ENCODE results near the gene TMX4.

The TMX4 gene

DNA sequence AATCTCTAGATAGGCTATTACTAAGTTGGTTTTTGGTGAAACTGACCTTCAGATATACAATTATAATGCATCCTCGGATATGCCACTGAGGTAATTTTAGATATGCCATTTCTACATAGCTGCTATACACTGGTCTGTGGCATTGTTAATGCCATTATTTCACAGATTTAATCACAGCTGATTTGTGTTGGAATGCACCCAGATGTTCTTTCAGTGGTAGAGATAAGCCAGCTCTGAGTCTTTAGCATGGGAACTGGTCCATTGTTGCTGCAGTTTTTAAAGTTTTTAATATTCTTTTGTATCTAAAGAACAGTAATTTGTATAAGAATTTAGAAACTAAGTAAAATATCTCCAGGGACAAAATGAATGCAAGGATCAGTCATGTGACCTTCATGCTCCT, 6.8 kb downstream of the TMX4 start:
- no peak for DNase-seq

GRCh38 chr20:8008733-8009132, 10.8 kb downstream of the TMX4 start:
- DNase-seq: no peak

GRCh38 chr20:8007490-8007889, 12.1 kb downstream of the TMX4 start:
- no peak for DNase-seq

DNA sequence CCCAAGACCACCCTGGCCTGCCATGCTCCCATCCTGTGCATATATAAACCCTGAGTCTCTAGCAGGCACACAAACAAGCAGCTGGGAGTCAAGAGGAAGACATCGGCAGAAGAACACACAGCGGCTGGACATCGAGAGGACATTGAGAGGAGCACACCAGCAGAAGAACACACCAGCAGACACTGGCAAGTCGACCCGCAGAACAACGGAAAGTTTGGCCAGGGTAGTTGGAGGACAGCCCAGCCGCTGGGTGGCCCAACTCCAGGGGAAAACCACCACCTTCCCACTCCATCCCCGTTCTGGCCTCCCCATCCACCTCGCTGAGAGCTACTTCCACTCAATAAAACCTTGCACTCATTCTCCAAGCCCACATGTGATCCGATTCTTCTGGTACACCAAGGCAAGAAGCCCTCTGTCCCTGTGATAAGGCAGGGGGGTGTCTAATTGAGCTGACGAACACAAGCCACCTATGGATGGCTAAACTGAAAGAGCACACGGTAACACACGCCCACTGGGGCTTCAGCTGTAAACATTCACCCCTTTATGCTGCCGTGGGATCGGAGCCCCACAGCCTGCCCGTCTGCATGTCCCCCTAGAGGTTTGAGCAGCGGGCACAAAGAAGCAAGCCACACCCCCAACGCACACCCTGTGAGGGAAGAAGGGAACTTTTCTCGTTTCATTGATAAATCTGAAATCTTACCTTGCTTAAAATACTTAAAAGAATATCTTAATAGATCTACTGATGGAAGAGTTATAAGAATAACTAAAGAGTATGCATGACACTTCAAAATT, 13.8 kb downstream of the TMX4 start:
- no peak for DNase-seq

GRCh38 chr20:8005033-8005432, 14.5 kb downstream of the TMX4 start:
- DNase-seq: no peak

- DNase-seq: no peak
These were observed 17.5 kb downstream of the TMX4 start for GRCh38 chr20:8002056-8002455.

DNA sequence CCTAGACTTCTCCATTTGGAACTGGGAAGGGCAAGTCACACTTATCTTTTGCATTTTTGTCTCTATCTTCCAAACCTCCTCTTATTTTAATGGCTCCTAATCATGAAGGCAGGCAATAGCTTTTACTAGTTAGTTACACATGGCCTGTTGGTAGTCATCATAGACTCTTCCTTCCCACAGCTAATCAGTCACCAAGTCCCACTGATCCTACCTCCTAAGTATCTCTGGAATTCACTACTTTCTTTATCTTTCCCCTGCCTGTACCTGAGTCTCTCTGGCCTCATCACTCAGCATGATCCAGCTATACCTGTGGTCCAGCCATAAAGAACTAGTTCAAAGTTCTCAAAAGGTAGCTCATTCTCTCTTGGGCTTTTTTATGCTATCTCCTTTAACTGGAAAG, 18.8 kb downstream of the TMX4 start:
- DNase-seq: no peak

DNA sequence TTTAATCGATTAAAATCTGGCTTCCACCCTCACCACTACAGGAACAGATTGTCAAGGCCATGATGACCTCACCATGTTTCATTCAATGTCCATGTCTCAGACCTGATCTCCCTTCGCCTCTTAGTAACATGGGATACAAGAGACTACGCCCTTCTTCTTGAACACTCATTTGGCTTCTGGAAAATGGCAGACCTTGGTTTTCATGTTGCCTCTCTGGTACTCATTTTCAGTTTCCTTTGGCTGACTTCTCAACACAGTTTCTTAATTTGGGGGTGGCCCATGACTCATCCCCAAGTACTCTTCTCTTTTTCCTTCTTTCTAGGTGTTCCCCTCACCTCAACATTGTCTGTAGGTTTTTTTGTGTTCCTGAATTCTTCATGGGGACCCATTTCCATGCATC, 22.7 kb downstream of the TMX4 start:
- DNase-seq: no peak

- no peak for DNase-seq
These were observed 24.8 kb downstream of the TMX4 start for GRCh38 chr20:7994809-7995208.

DNA sequence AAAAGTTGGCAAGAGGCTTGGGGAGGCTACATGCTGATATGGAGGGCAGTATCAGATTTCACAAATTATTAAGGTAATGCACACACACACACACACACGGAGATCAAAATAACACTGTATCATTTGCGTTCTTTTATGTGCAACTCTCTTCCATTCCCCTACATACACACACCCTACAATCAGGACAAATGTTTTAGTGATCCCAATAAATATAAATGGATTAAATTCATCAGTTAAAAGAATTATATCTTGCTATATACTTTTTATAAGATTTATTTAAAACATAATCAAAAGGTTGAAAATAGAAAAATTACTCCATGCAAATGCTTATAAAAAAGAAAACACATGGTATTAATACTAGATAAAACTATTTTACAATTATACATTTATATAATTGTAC, 25.9 kb downstream of the TMX4 start:
- no peak for DNase-seq

GRCh38 chr20:7993238-7993637, 26.3 kb downstream of the TMX4 start:
- no peak for DNase-seq

DNA sequence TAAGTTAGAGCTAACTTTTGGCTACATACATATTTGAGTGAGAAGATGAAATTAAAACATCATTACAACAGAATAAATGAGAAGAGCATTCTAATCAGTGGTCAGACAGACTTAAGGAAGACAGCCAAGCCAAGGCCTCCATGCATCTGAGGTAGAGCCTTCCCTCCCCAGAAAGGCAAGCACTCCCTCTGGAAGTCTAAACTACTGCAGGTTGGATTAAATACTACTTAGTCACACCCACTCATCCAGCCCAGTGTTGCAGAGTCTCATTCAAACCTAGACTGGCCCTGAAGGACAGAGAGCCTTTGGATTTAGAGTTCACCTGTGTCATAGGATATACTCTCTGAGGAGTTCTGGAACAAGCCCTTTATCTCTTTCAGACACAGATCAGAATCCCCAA, 29.2 kb downstream of the TMX4 start:
- DNase-seq: no peak

- DNase-seq: peak; percentile 3
These were observed 30.2 kb downstream of the TMX4 start for GRCh38 chr20:7989379-7989778.

DNA sequence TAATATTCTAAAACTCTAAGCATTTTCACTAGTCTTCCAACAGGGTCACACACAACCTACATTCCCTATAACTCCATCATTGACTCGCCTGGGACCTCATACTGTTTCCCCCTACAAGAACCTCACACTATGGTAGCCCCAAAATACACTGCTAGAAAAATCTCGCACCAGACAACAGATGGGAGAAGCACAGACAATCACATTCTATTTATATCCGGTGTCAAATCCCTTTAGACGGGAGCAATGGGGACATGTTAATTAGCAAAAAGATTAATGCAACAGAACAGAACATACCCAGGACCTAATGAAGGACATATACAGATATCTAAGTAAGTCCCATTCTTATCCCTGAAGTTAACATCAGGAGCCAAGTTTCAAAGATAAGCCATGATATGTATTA, 33.6 kb downstream of the TMX4 start:
- DNase-seq: no peak

DNA sequence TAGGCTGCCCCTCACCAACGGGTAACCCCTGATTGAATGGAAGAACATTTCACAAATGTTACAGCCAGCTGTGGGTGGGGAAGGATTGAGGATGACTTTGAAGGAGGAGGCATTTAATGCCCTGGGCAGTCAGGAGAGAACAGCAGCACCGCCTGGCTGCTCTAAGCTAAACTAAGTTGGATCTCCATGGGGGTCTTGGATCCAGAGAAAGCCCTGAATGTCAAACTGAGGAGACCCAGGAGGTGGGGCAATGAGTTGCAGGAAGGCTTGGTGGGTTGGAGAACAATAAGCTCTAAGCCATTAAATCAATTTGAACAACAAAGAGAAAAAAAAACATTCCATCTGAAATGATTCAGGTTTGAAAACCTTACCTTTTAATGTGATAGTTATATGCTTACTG, 35.4 kb downstream of the TMX4 start:
- DNase-seq: no peak

- no peak for DNase-seq
These were observed 38.2 kb downstream of the TMX4 start for GRCh38 chr20:7981374-7981773.

- no peak for DNase-seq
These were observed 39.1 kb downstream of the TMX4 start for GRCh38 chr20:7980332-7981046.

DNA sequence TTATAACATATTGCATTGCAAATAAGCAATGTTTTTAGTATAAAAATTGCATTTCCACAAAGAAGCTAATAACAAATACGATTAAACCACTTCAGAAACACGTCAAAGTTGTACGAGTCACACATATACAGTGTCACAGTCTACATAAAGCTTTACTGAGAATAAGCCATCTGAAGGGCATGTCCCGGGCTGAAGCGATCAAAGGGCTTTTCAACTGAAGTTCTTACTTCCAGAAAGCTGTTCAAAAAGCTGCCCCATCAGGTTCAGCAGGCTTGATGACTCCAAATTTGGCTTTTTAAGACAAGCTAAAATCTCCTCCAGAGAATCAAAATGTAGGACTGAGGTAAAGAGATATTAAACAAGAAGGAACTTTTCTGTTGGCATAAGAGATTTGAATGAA, 41.9 kb downstream of the TMX4 start:
- DNase-seq: no peak

GRCh38 chr20:7975851-7976414, 43.6 kb downstream of the TMX4 start:
- DNase-seq: no peak

DNA sequence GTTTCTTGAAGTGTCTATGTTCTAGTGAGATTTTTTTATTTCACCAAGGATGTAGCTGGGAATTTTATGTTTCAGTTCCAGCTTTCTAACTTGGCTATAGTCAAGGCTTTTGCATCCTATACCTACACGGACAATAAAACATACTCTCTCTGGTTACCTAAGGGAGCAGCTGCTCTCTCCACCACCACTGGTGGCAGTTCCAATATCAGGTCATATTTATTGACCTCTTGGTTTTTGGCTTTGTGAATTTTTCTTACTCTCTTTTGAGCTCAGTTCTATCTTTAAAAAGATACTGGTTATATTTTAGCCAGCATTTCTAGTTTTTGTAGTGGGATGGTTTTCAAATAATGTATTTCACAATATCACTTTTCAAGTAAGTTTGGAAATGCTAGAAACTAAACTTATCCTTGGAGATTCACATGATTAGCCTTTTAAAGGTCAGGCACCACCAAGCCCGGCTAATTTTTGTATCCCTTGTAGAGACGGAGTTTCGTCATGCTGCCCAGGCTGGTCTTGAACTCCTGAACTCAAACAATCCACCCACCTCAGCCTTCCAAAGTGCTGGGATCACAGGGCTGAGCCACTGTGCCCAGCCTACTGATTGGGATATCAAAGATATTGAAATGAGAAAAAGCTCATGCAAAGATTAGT, 44.7 kb downstream of the TMX4 start:
- no peak for DNase-seq

DNA sequence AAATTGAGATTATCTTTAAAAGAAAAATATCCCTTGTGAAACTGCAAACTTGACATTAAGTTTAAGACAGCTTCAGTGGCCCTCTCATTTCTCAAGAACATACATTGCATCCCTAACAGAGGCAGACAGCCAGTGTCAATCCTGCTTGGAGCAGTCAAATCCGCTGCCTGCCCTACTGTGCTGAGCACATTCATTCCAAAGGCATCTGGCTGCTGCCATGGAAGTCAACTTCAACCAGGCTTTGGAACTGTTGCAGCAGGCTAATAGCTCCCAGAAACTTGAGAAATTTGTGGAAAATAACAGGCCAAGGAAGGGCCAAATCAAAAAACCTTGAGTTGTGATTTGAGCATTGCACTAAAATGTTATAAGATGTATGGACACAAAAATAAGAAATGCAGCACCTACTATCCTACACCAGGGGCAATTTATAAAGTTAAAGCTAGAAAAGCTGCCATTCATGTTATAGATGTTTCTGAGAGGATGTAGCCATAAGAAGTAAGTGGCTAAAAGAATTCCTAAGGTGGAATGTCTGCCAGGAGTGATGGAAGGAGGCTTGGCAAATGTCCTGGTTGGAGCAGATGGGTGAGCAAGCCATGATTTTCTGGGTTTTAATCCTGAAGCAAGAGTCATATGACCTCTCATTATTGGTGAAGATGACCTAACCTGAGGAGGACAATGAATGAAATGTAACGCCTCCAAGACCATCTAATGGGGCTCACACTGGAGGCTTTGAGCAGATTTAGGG, 47.9 kb downstream of the TMX4 start:
- no peak for DNase-seq

GRCh38 chr20:7967199-7967844, 52.2 kb downstream of the TMX4 start:
- no peak for DNase-seq

- DNase-seq: no peak
These were observed 53.4 kb downstream of the TMX4 start for GRCh38 chr20:7966176-7966575.
